Parathyroid adenoma (tissue), 2 donors: ENCODE results near the gene LEO1.
A peak's percentile ranks its signal among the peaks of the same experiment; 100 is the strongest.

ENCODE experiments used
- H2AFZ ChIP-seq: fragments of 300-600 bp; sonication (generic); one replicate; pipeline ENCODE4 v1.7.0; 2017; ENCODE audit warnings: antibody characterized with exemption, mild to moderate bottlenecking
- H3K27ac ChIP-seq: fragments of 300-600 bp; sonication (generic); one replicate; pipeline ENCODE4 v1.7.0; 2017
- H3K27me3 ChIP-seq: fragments of 300-600 bp; sonication (generic); one replicate; pipeline ENCODE4 v1.7.0; 2017; ENCODE audit warnings: low read length; ENCODE audit not compliant: control insufficient read depth, insufficient read depth
- H3K36me3 ChIP-seq: fragments of 300-600 bp; sonication (generic); one replicate; pipeline ENCODE4 v1.7.0; 2017; ENCODE audit warnings: low read length; ENCODE audit not compliant: control insufficient read depth, insufficient read depth
- H3K4me1 ChIP-seq: fragments of 300-600 bp; sonication (generic); one replicate; pipeline ENCODE4 v1.7.0; 2017; ENCODE audit warnings: control low read depth
- H3K4me2 ChIP-seq: fragments of 300-600 bp; sonication (generic); one replicate; pipeline ENCODE4 v1.7.0; 2017; ENCODE audit warnings: low read length
- H3K4me3 ChIP-seq: fragments of 300-600 bp; sonication (generic); one replicate; pipeline ENCODE4 v1.7.0; 2017; ENCODE audit warnings: low read depth, low read length
- H3K79me2 ChIP-seq: fragments of 300-600 bp; sonication (generic); one replicate; pipeline ENCODE4 v1.7.0; 2017; ENCODE audit warnings: control low read depth
- H3K9ac ChIP-seq: fragments of 300-600 bp; sonication (generic); one replicate; pipeline ENCODE4 v1.7.0; 2017; ENCODE audit warnings: mild to moderate bottlenecking
- H3K9me3 ChIP-seq: fragments of 300-600 bp; sonication (generic); one replicate; pipeline ENCODE4 v1.7.0; 2017; ENCODE audit warnings: low read length; ENCODE audit not compliant: control insufficient read depth
- CTCF ChIP-seq: fragments of 300-600 bp; sonication (generic); IDR thresholded peaks from one replicate; pipeline ENCODE4 v1.7.0; 2017; ENCODE audit warnings: antibody characterized with exemption, mild to moderate bottlenecking
- donor health status: primary hyperparathyroidism.

The LEO1 gene

GRCh38 chr15:51889486-51889885 is 82.1 kb downstream of the LEO1 start:
- Histone ChIP-seq H2AFZ (no peak overlapping the region), H3K4me3 (no peak overlapping the region), H3K27ac (no peak overlapping the region), H3K9me3 (no peaks in the 10 kb centered on the region), H3K4me2 (no peak overlapping the region), H3K4me1 (no peaks in the 10 kb centered on the region), H3K79me2 (no peaks in the 10 kb centered on the region), H3K27me3 (no peaks in the 10 kb centered on the region), H3K9ac (no peak overlapping the region), H3K36me3 (no peaks in the 10 kb centered on the region)
- TF ChIP-seq CTCF = no peak

- H3K79me2 ChIP-seq = no peaks in the 10 kb centered on the region
- H3K9me3 ChIP-seq = no peaks in the 10 kb centered on the region
- H3K4me3 ChIP-seq = no peak overlapping the region
- no peak overlapping the region for H3K9ac ChIP-seq
- H2AFZ ChIP-seq = no peak overlapping the region
- H3K4me1 ChIP-seq = no peaks in the 10 kb centered on the region
- no peak overlapping the region for H3K4me2 ChIP-seq
- peak; percentile 44 for TF ChIP-seq CTCF
- H3K36me3 ChIP-seq = no peaks in the 10 kb centered on the region
- H3K27ac ChIP-seq = no peak overlapping the region
- no peaks in the 10 kb centered on the region for H3K27me3 ChIP-seq
Observed at GRCh38 chr15:51888593-51889195, 82.9 kb downstream of the LEO1 start.
